Measurements from ENCODE around the gene TRIP13.

DNA sequence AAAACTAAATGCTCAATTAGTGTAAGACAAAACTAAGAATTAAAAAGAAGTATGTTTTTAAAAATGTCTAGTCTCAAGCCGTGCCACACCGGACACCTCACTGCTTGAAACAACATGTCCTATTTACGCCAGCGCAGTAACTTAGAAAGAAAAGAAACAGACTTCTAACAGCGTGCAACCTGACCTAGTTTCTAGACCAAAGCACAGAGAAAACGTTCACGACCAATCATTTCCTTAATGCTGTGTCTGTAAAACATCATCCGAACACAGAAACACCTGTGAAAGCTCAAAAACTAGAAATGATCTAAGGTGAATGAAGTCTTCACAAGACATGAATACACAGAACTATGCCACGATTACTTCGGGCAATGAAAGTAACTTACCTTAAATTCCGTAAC lies 4.0 kb upstream of the TRIP13 start:
- TF ChIP-seq, protein P1, sequence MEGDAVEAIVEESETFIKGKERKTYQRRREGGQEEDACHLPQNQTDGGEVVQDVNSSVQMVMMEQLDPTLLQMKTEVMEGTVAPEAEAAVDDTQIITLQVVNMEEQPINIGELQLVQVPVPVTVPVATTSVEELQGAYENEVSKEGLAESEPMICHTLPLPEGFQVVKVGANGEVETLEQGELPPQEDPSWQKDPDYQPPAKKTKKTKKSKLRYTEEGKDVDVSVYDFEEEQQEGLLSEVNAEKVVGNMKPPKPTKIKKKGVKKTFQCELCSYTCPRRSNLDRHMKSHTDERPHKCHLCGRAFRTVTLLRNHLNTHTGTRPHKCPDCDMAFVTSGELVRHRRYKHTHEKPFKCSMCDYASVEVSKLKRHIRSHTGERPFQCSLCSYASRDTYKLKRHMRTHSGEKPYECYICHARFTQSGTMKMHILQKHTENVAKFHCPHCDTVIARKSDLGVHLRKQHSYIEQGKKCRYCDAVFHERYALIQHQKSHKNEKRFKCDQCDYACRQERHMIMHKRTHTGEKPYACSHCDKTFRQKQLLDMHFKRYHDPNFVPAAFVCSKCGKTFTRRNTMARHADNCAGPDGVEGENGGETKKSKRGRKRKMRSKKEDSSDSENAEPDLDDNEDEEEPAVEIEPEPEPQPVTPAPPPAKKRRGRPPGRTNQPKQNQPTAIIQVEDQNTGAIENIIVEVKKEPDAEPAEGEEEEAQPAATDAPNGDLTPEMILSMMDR (IDR thresholded peaks at IDR 0.05) = no peak
- no peak for TF ChIP-seq POLR2A (IDR thresholded peaks at IDR 0.05)
